ENCODE measurements around the gene TMOD2.

The TMOD2 gene

GRCh38 chr15:51736069-51736468 is 15.3 kb upstream of the TMOD2 start:
- DNase-seq (ENCODE audit: low read depth in 2 of 2): no peak

GRCh38 chr15:51736751-51737521 is 14.5 kb upstream of the TMOD2 start:
- peak in 1 of 2 donors; percentile 50 for DNase-seq (ENCODE audit: low read depth in 2 of 2)

- DNase-seq (ENCODE audit: low read depth in 2 of 2): peak; percentile 53 to 64
These were observed 13.7 kb upstream of the TMOD2 start, which contains the start of gene LYSMD2 for GRCh38 chr15:51737522-51738305. TSS of gene LYSMD2 (minus strand) at chr15:51737655. CDS start at chr15:51737622, 33 bp downstream.

GRCh38 chr15:51738553-51738952 is 12.8 kb upstream of the TMOD2 start:
- DNase-seq (ENCODE audit: low read depth in 2 of 2): no peak

GRCh38 chr15:51739061-51739712 is 12.2 kb upstream of the TMOD2 start:
- DNase-seq (ENCODE audit: low read depth in 2 of 2): no peak

GRCh38 chr15:51749307-51749706 is 2.1 kb upstream of the TMOD2 start:
- no peak for DNase-seq (ENCODE audit: low read depth in 2 of 2)

- DNase-seq (ENCODE audit: low read depth in 2 of 2): no peak
These were observed 1.2 kb upstream of the TMOD2 start for GRCh38 chr15:51750186-51750585.

GRCh38 chr15:51751697-51752683 is 593 bp downstream of the TMOD2 start:
- DNase-seq (ENCODE audit: low read depth in 2 of 2): no peak

- no peak for DNase-seq (ENCODE audit: low read depth in 2 of 2)
These were observed 1.5 kb downstream of the TMOD2 start for GRCh38 chr15:51752888-51753287.

- no peak for DNase-seq (ENCODE audit: low read depth in 2 of 2)
These were observed 2.9 kb downstream of the TMOD2 start for GRCh38 chr15:51754267-51754666.

GRCh38 chr15:51755790-51756189 is 4.4 kb downstream of the TMOD2 start:
- DNase-seq (ENCODE audit: low read depth in 2 of 2): no peak

- no peak for DNase-seq (ENCODE audit: low read depth in 2 of 2)
These were observed 5.1 kb downstream of the TMOD2 start for GRCh38 chr15:51756482-51756881.

- no peak for DNase-seq (ENCODE audit: low read depth in 2 of 2)
These were observed 6.1 kb downstream of the TMOD2 start for GRCh38 chr15:51757450-51757849.

GRCh38 chr15:51758645-51759044 is 7.2 kb downstream of the TMOD2 start:
- DNase-seq (ENCODE audit: low read depth in 2 of 2): no peak

- no peak for DNase-seq (ENCODE audit: low read depth in 2 of 2)
These were observed 8.2 kb downstream of the TMOD2 start for GRCh38 chr15:51759557-51760070.

- DNase-seq (ENCODE audit: low read depth in 2 of 2): no peak
These were observed 9.4 kb downstream of the TMOD2 start for GRCh38 chr15:51760805-51761204.

- DNase-seq (ENCODE audit: low read depth in 2 of 2): no peak
These were observed 14.4 kb downstream of the TMOD2 start for GRCh38 chr15:51765751-51766150.

GRCh38 chr15:51766341-51766740 is 14.9 kb downstream of the TMOD2 start:
- no peak for DNase-seq (ENCODE audit: low read depth in 2 of 2)

- no peak for DNase-seq (ENCODE audit: low read depth in 2 of 2)
These were observed 16.6 kb downstream of the TMOD2 start for GRCh38 chr15:51768018-51768417.

- DNase-seq (ENCODE audit: low read depth in 2 of 2): no peak
These were observed 19.5 kb downstream of the TMOD2 start for GRCh38 chr15:51770902-51771301.

- DNase-seq (ENCODE audit: low read depth in 2 of 2): no peak
These were observed 20.4 kb downstream of the TMOD2 start for GRCh38 chr15:51771773-51772172.

Data from stimulated activated CD8-positive, alpha-beta memory T cell treated with anti-CD3 and anti-CD28 coated beads, Interleukin-15, amount 100 ng/mL, for 4 hours (primary cell).